SK-N-MC (cell line): Measurements from ENCODE around the gene CAPN1.

ENCODE experiments used
- DNase-seq: peaks from one replicate; pipeline ENCODE4 v3.0.0-alpha.2; 2011; ENCODE audit warnings: low read depth, low spot score
- H3K27ac ChIP-seq: fragments of 200-600 bp; sonication (generic); 2 replicates; pipeline ENCODE4 v1.5.1; 2016; ENCODE audit warnings: mixed run types
- H3K36me3 ChIP-seq: fragments of 200-600 bp; sonication (generic); 2 replicates; pipeline ENCODE4 v1.6.1; 2017; ENCODE audit warnings: antibody characterized with exemption, low read length, mixed read lengths; ENCODE audit not compliant: insufficient read depth
- H3K4me3 ChIP-seq: fragments of 200-600 bp; sonication (generic); 2 replicates; pipeline ENCODE4 v1.5.1; 2016
- H3K9ac ChIP-seq: fragments of 200-600 bp; sonication (generic); 2 replicates; pipeline ENCODE4 v1.8.0; 2017; ENCODE audit warnings: mixed run types, mixed read lengths; ENCODE audit not compliant: insufficient read length
- H3K9me3 ChIP-seq: fragments of 200-600 bp; sonication (generic); 2 replicates; pipeline ENCODE4 v1.6.1; 2017; ENCODE audit warnings: low read depth, mild to moderate bottlenecking, antibody characterized with exemption, low read length, moderate library complexity, mixed read lengths
- EZH2 ChIP-seq: fragments of 200-600 bp; sonication (generic); IDR thresholded peaks from one replicate; pipeline ENCODE4 v1.6.1; 2017; ENCODE audit warnings: antibody characterized with exemption
- FOXP2 ChIP-seq: optimal IDR thresholded peaks from 2 replicates; pipeline ENCODE3; 2011; ENCODE audit warnings: mild to moderate bottlenecking, moderate library complexity; ENCODE audit not compliant: insufficient read depth; ENCODE audit errors: extremely low read length, control extremely low read depth
- POLR2AphosphoS5 ChIP-seq: IDR thresholded peaks from 2 replicates; pipeline ENCODE4 v1.6.1; 2012; ENCODE audit warnings: mild to moderate bottlenecking, low read depth, low read length, borderline replicate concordance

The CAPN1 gene

DNA sequence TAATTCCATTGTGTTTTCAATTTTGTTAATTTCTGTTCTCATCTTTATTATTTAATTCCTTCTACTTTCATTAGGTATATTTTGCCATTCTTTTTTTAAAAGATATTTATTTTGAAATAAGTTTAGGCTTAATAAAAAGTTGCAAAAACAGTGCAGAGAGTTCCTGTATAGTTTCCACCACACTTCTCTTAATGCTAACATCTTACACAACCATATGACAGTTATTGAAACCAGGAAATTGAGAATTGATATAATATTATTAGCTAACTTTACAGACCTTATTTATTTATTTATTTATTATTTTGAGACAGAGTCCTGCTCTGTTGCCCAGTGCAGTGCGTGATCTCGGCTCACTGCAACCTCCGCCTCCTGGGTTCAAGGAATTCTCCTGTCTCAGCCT, 25.5 kb upstream of the CAPN1 start:
- Histone ChIP-seq H3K27ac (no peak overlapping the region), H3K36me3 (no peaks in the 10 kb centered on the region), H3K4me3 (no peak overlapping the region), H3K9me3 (no peaks in the 10 kb centered on the region), H3K9ac (no peak overlapping the region)
- TF ChIP-seq FOXP2 (no peak), POLR2AphosphoS5 (no peak)
- no peak for DNase-seq

- H3K36me3 ChIP-seq = no peaks in the 10 kb centered on the region
- H3K4me3 ChIP-seq = no peak overlapping the region
- no peak overlapping the region for H3K27ac ChIP-seq
- TF ChIP-seq FOXP2 = no peak
- no peak for TF ChIP-seq EZH2
- TF ChIP-seq POLR2AphosphoS5 = no peak
- no peaks in the 10 kb centered on the region for H3K9me3 ChIP-seq
- no peak overlapping the region for H3K9ac ChIP-seq
- DNase-seq = no peak
These were observed 24.8 kb upstream of the CAPN1 start for GRCh38 chr11:65156926-65157325.

DNA sequence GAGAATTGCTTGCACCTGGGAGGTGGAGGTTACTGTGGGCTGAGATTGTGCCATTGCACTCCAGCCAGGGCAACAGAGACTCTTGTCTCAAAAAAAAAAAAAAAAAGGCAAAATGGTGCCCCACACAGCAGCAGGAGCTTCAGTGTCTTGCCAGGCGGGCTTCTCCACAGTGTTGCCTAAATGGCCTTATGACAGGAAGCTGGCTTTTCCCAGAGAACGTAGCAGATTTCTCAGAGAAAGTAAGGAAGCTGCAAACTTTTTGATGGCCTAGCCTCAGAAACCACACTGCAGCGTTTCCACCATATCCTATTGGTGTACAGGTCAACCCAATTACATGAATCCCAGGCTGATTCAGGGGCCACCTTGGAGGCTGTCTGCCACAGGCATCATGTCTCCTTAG, 24.4 kb upstream of the CAPN1 start:
- H3K9me3 ChIP-seq = no peaks in the 10 kb centered on the region
- no peaks in the 10 kb centered on the region for H3K36me3 ChIP-seq
- H3K9ac ChIP-seq = no peak overlapping the region
- TF ChIP-seq POLR2AphosphoS5 (no peak), FOXP2 (no peak), EZH2 (no peak)
- no peak overlapping the region for H3K4me3 ChIP-seq
- DNase-seq = no peak
- no peak overlapping the region for H3K27ac ChIP-seq

GRCh38 chr11:65159012-65159411, 22.7 kb upstream of the CAPN1 start:
- Histone ChIP-seq H3K27ac (no peak overlapping the region), H3K9me3 (no peaks in the 10 kb centered on the region), H3K9ac (no peak overlapping the region), H3K4me3 (no peak overlapping the region), H3K36me3 (no peaks in the 10 kb centered on the region)
- no peak for DNase-seq
- TF ChIP-seq POLR2AphosphoS5 (no peak), FOXP2 (no peak), EZH2 (no peak)

- no peak for DNase-seq
- Histone ChIP-seq H3K4me3 (no peak overlapping the region), H3K9ac (no peak overlapping the region), H3K36me3 (no peaks in the 10 kb centered on the region), H3K27ac (no peak overlapping the region), H3K9me3 (no peaks in the 10 kb centered on the region)
- TF ChIP-seq FOXP2 (no peak), EZH2 (no peak), POLR2AphosphoS5 (no peak)
These were observed 21.1 kb upstream of the CAPN1 start for GRCh38 chr11:65160643-65161042.

DNA sequence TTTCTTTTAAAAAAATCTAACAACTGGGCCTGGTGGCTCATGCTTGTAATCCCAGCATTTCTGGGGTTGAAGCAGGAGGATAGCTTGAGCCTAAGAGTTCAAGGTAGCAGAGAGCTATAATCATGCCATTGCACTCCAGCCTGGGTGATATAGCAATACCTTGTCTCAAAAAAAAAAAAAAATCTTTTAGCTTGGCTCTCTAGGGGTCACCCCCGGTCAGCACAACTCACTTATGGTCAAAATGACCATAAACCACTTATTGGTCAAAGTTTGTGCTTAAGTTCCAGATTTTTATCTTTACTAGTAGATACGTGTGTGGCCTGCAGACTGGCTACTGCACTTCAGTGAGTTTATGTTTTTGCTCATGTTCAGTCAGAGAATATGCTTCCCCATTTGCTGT, 18.0 kb upstream of the CAPN1 start:
- TF ChIP-seq FOXP2 = no peak
- no peak for TF ChIP-seq EZH2
- TF ChIP-seq POLR2AphosphoS5 = no peak

GRCh38 chr11:65165410-65166317, 16.1 kb upstream of the CAPN1 start:
- Histone ChIP-seq H3K27ac (no peak overlapping the region), H3K4me3 (no peak overlapping the region)

More for the DNA sequence above, 18.0 kb upstream of the CAPN1 start:
- Histone ChIP-seq H3K9me3 (no peaks in the 10 kb centered on the region), H3K9ac (no peak overlapping the region), H3K4me3 (no peak overlapping the region), H3K36me3 (no peaks in the 10 kb centered on the region), H3K27ac (no peak overlapping the region)
- DNase-seq = no peak

GRCh38 chr11:65166893-65167292, 14.8 kb upstream of the CAPN1 start:
- H3K36me3 ChIP-seq = no peaks in the 10 kb centered on the region
- no peak for DNase-seq
- no peak overlapping the region for H3K27ac ChIP-seq
- H3K9ac ChIP-seq = no peak overlapping the region
- TF ChIP-seq FOXP2 (no peak), POLR2AphosphoS5 (no peak), EZH2 (no peak)
- no peaks in the 10 kb centered on the region for H3K9me3 ChIP-seq
- H3K4me3 ChIP-seq = no peak overlapping the region

More at GRCh38 chr11:65165410-65166317, 16.1 kb upstream of the CAPN1 start:
- Histone ChIP-seq H3K9ac (peak overlapping the region; percentile 32), H3K36me3 (no peaks in the 10 kb centered on the region), H3K9me3 (no peaks in the 10 kb centered on the region)
- no peak for DNase-seq
- no peak for TF ChIP-seq EZH2
- TF ChIP-seq POLR2AphosphoS5 = no peak
- TF ChIP-seq FOXP2 = no peak
